ENCODE data around the gene PLPPR1.
"Not testable (repeated sequence)": the region's sequence is repeated elsewhere in the genome, so short reads cannot be mapped to it uniquely, and the experiment has no call there.

Gene PLPPR1

DNA sequence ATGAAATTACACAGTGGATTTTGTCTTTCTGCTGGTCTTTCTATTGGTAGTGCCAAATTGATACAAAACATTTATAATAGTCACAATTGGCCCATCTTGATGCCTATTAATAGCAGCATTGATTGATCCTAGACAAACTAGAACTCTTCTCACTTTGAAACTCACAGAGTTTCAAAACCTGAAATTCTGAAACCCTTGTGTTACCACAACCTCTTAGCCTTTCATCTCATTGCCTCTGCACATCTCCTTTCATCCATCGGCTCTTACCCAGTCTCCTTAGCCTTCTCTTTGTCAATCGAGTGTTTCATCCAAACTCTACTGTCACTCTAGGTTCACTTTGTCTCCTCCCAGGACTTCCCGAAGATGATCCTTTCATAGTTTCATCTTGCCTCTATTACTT is 22.1 kb downstream of the PLPPR1 start:
- no peak for DNase-seq

DNA sequence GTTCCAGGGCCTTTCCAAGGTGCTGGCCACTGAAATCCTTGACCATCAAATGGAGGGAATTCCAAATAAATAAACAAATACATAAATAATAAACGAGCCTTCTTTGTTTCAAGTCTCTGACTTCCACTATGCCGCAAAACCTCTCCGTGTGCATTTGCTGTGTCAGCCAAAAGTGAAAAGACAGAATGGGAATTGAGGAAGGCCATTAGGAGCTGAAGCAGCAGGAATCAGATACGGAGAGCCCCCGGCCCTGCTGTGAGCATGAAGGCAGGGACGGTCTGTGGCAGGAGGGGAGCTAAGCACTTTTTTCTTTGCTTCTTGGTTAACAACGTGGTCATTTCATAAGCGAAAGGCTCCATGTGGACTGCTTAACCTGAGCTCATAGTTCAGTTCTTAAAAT is 26.1 kb downstream of the PLPPR1 start:
- no peak for DNase-seq

GRCh38 chr9:101055516-101055915 is 27.0 kb downstream of the PLPPR1 start:
- DNase-seq: no peak

- no peak for DNase-seq
Measured at GRCh38 chr9:101062686-101063085, 34.2 kb downstream of the PLPPR1 start.

GRCh38 chr9:101063192-101063591 is 34.7 kb downstream of the PLPPR1 start:
- no peak for DNase-seq

DNA sequence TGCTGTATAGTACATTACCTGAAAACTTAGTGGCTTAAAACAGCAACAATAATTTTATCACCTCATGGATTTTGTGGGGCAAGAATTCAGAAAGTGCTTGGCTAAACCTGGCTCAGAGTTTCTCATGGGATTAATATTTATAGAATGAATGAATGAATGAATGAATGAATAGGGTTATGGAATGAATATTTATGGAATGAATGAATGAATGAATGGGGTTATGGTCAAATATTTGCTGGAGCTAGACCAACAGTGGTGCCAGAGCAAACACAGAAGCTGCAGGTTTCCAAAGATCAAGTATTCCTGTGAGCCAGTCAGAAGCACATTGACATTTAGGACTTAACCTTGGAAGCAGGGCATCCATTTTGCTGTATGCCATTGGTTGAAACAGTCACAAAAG is 35.7 kb downstream of the PLPPR1 start:
- DNase-seq: no peak

- DNase-seq: no peak
Measured at GRCh38 chr9:101065930-101066329, 37.4 kb downstream of the PLPPR1 start.

- DNase-seq: no peak
Measured at GRCh38 chr9:101068696-101069095, 40.2 kb downstream of the PLPPR1 start.

GRCh38 chr9:101072259-101072658 is 43.7 kb downstream of the PLPPR1 start:
- no peak for DNase-seq

GRCh38 chr9:101073122-101073521 is 44.6 kb downstream of the PLPPR1 start:
- no peak for DNase-seq

DNA sequence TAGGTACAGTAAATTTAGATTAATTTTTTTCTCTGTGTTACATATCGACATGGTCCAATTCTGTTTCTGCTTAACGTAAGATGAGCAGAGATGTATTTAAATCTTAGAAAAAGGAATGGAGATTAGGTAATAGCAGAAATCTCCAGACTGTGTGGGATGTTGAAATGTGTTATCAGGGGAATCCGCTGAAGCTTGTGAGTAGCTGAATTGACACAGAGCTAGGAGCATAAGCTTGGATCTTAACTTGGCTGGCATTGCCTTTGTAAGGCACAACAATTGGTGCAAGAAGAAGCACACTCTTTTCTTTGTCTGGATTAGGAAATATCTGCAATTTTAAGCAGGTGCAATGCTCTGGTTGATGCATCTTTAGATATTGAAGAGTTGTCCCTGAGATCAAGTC is 53.1 kb downstream of the PLPPR1 start:
- DNase-seq: no peak

- DNase-seq: no peak
Measured at GRCh38 chr9:101083448-101084202, 55.1 kb downstream of the PLPPR1 start.

DNA sequence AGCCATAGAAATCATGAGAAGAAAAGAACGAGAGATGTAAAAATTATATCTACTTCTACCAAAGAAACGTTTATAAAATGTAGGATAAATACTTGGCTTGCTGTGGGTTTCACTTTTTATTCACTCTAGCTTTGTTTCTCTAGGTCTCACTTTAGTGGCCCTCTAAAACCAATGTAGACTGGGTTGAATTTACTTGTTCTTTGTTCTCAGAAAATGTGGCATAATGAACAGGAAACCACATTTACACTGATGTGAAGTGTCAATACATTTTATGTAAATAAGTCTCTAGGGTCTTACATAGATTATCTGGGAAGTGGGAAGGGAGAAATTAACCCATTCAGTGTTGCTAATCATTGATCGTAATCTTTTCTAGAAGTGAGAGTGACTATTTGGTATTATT is 58.9 kb downstream of the PLPPR1 start:
- no peak for DNase-seq

GRCh38 chr9:101092922-101093321 is 64.4 kb downstream of the PLPPR1 start:
- no peak for DNase-seq

DNA sequence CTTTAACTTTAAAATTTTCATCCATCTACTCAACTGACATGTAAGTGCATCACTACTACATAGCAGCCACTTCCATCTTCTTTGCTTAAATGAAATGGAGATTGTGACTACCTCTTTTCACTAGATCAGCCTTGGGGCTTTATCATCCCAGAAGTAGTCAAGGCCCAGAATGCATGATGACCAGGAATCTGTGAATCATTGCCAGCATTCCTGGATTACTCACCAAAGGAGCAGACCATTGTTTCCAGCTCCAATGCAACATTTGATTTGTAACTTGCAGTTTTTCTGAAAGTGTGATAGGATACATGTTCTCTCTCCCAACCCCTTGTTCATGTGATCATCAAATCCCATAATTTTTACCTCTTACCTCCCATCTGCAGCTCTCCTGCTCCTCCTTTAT is 65.1 kb downstream of the PLPPR1 start:
- DNase-seq: no peak

- no peak for DNase-seq
Measured at GRCh38 chr9:101094686-101095085, 66.2 kb downstream of the PLPPR1 start.

DNA sequence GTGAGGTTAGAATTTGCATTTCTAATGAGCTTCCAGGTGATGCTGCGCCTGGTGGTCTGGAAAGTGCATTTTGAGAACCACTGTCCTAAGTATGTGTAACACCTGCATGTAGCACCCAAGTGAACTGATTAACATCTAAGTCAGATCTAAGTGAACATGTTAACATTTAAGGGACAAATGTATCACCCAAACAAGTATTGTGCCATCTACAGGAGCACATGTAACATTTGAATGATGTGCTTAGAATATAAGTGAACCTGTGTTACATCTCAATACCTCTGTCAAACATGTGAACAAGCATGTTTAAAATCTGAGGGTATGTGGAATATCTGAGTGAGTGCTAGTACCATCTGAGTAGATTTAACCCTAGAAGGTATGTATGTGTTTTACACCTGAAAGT is 68.7 kb downstream of the PLPPR1 start:
- no peak for DNase-seq

DNA sequence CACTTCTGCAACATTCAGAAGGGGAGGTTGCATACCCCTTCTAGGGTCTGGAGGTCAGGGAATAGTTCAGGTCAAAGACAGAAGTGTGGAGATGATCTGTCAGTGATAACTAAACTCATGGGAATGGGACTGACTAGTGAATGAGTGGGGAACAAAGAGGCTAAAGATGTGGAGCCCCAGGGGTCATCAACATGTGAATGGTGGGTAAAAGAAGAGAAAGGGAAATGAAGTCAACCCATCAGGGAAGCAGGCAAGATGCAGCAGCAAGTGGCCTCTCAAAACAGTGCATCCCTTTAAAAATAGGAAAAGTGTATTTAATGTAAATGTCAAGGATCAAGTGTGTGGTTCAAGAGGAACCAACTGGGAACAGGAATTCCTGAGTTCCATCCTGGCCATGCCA is 69.9 kb downstream of the PLPPR1 start:
- DNase-seq: no peak

DNA sequence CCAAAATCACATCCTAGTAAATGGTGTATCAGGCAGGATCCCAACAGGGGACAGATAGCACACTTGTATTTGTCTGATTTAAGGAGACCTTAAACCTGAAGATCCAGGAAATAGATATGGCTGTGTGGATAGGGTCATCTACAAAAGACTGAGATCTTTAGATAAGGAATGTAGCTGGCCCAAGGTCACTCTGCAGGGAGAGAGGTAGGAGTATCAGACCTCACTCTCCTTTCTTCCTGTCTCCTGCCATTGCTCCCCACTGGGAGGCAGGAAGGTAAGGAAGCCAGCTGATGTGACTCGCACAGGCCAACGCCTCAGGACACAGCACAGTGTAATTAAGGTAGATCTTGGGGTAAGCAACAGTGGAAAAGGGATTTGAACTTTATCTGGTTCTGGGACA is 85.8 kb downstream of the PLPPR1 start:
- DNase-seq: no peak

DNA sequence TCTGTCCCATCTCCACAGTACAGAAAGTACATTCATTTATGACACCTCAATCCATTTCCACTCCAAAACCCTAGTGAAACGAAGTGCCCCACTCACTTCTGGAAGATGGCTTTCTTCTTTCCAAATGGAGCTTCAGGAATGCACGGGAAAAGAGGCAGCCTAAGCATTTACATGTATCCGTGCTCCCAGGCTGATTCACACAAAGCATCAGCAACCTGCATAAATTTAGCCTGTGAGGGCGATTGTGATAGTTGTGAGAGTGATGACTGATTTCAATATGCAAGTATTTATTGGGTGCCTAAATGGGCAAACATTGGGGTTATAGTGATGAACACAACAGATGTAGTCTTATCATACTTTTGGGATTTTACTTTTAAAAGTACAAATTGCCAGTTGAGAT is 86.6 kb downstream of the PLPPR1 start:
- no peak for DNase-seq

GRCh38 chr9:101117161-101117560 is 88.6 kb downstream of the PLPPR1 start:
- DNase-seq: no peak

GRCh38 chr9:101119206-101119819 is 90.8 kb downstream of the PLPPR1 start:
- no peak for DNase-seq

DNA sequence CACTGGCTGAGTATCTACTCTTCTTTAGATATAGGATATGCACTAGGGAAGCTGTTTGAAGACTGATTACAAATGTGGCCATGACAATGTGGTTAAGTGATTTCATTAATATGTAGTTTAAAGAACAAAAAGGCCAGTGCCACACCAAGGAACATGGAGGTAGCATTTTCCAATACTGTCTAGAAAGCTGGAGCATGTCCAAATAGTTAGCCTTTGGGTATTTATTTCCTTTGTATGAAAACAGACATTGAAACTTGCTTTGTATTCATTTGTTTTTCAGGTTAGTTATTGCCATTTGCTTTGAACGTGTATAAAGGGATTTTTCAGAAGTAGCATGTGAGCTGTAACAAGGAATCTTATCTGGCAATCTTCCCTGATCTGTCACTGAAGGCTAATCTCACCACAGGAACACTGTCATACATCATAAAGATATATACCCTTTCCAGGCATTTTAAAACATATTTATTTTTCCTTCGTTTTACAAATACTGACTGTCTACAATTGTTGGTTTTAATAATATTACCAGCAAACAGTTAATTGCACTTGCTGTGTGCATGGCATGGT is 93.4 kb downstream of the PLPPR1 start:
- no peak for DNase-seq

GRCh38 chr9:101126556-101126955 is 98.0 kb downstream of the PLPPR1 start:
- no peak for DNase-seq

DNA sequence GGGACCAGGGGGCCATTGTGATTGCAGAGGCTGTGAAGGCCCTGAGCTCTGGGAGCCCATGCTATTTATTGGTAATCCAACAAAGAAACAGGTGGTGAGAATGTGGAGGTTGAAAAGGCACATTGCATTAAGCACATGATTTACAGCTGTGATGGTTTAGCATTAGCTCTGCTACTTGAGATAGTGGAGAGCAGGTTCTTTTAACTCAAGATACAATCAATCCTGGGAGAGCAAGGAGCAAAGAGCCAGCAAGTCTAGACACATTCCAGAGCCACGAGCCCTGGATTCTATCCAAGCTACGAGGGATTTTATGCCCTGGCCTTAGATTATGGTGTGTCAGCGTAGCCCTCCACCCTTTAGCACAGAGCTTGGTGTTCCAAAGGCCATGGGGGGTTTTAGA is 98.8 kb downstream of the PLPPR1 start:
- not testable (repeated sequence) for DNase-seq

Data from CD4-positive, alpha-beta T cell treated with Interleukin-10 for 1 hour (primary cell).